Endothelial cell of umbilical vein (primary cell): ENCODE data around the gene MMP24. TPM values are rescaled to one million over a fixed set of nuclear protein-coding genes. Genes with fewer than 3 reads are reported as not detected.

Experiments
- BruUV-seq: library from RNA; stranded (reverse); fragments of 400-500 nt; replicated peaks from 2 replicates; lab custom pipeline; 2021; lab: Mats Ljungman, UMichigan
- CTCF ChIA-PET: fragments of 300-600, 350-600 bp; sonication (Branson Sonifier 250); formaldehyde crosslinking; loops from one replicate; lab custom pipeline; 2021; ENCODE audit warnings: antibody characterized with exemption, inconsistent platforms; lab: Charles Lee
- POLR2A ChIA-PET: fragments of 300-600, 350-600 bp; sonication (Branson Sonifier 250); formaldehyde crosslinking; loops from one replicate; lab custom pipeline; 2021; ENCODE audit warnings: antibody characterized with exemption, inconsistent platforms; lab: Charles Lee
- DNase-seq: peaks from one replicate; pipeline ENCODE4 v3.0.0-alpha.2; 2011; ENCODE audit warnings: low read depth, low spot score
- FAIRE-seq: peaks from 2 replicates; lab custom pipeline; 2011; peaks lifted over from hg19 to GRCh38; lab: Jason Lieb, UNC
- H2AFZ ChIP-seq: 2 replicates; pipeline ENCODE4 v1.6.0; 2012; ENCODE audit warnings: low read depth, low read length, control low read depth, inconsistent platforms
- H3K27ac ChIP-seq: 2 replicates; pipeline ENCODE4 v1.5.1; 2011; ENCODE audit warnings: low read depth, mild to moderate bottlenecking, control low read depth, low read length, moderate library complexity; ENCODE audit not compliant: insufficient read depth
- H3K27me3 ChIP-seq, 2 experiments: 2 replicates each; pipeline versions ENCODE4 v1.6.0 to v1.6.1; 2011; ENCODE audit warnings: low read length in 2 of 2, mixed read lengths in 1 of 2; ENCODE audit not compliant: control insufficient read depth in 2 of 2, insufficient read depth in 2 of 2
- H3K36me3 ChIP-seq, 2 experiments: 2 replicates in 1 of 2; 3 replicates in 1 of 2; pipeline ENCODE4 v1.5.1; 2011; ENCODE audit warnings: low read length in 2 of 2, mild to moderate bottlenecking in 1 of 2, moderate library complexity in 1 of 2; ENCODE audit not compliant: control insufficient read depth in 2 of 2, insufficient read depth in 2 of 2; ENCODE audit errors: extremely low read depth in 1 of 2
- H3K4me1 ChIP-seq: 3 replicates; pipeline ENCODE4 v1.5.1; 2011; ENCODE audit warnings: mild to moderate bottlenecking, low read length; ENCODE audit not compliant: control insufficient read depth, insufficient read depth; ENCODE audit errors: extremely low read depth
- H3K4me2 ChIP-seq: 2 replicates; pipeline ENCODE4 v1.6.1; 2011; ENCODE audit warnings: low read length, control low read depth, mixed read lengths; ENCODE audit not compliant: insufficient read depth
- H3K4me3 ChIP-seq, 3 experiments: fragments of 200-600 bp in 1 of 3; sonication (generic), shearing (Covaris generic) in 1 of 3; replicated peaks in 1 of 3; 2 replicates each; pipeline ENCODE4 v1.5.1; 2011 to 2016; ENCODE audit warnings: control low read depth in 3 of 3, low read length in 3 of 3, mild to moderate bottlenecking in 2 of 3, inconsistent platforms in 1 of 3, low read depth in 1 of 3, moderate library complexity in 1 of 3; ENCODE audit not compliant: insufficient read depth in 1 of 3
- H3K79me2 ChIP-seq: 2 replicates; pipeline ENCODE4 v1.6.0; 2012; ENCODE audit warnings: low read length, inconsistent platforms; ENCODE audit not compliant: control insufficient read depth, insufficient read depth
- H3K9ac ChIP-seq: replicated peaks from 2 replicates; pipeline ENCODE3; 2011; ENCODE audit warnings: low read length, control low read depth; ENCODE audit not compliant: insufficient read depth; ENCODE audit errors: extremely low read depth
- H3K9me1 ChIP-seq: replicated peaks from 3 replicates; pipeline ENCODE4 v1.6.0; 2011; ENCODE audit warnings: mild to moderate bottlenecking, low read length; ENCODE audit not compliant: control insufficient read depth, insufficient read depth; ENCODE audit errors: extremely low read depth
- H3K9me3 ChIP-seq: replicated peaks from 2 replicates; pipeline ENCODE4 v1.5.1; 2012; ENCODE audit warnings: low read length, inconsistent platforms; ENCODE audit not compliant: control insufficient read depth, insufficient read depth
- H4K20me1 ChIP-seq: replicated peaks from 2 replicates; pipeline ENCODE3; 2011; ENCODE audit warnings: mild to moderate bottlenecking, low read length; ENCODE audit not compliant: control insufficient read depth, insufficient read depth; ENCODE audit errors: extremely low read depth
- EZH2 ChIP-seq: IDR thresholded peaks from 2 replicates; pipeline ENCODE4 v1.6.1; 2012; ENCODE audit warnings: borderline replicate concordance, low read depth, mild to moderate bottlenecking, moderate library complexity, low read length, inconsistent platforms; ENCODE audit not compliant: severe bottlenecking
- FOS ChIP-seq: IDR thresholded peaks from 2 replicates; pipeline ENCODE4 v1.6.1; 2011; ENCODE audit warnings: mild to moderate bottlenecking, low read length, moderate library complexity, borderline replicate concordance; ENCODE audit not compliant: insufficient read depth
- GATA2 ChIP-seq: IDR thresholded peaks from 2 replicates; pipeline ENCODE4 v1.7.0; 2011; ENCODE audit warnings: low read depth, mild to moderate bottlenecking, moderate library complexity, mixed read lengths, low read length; ENCODE audit not compliant: insufficient read length, insufficient read depth
- JUN ChIP-seq: IDR thresholded peaks from 2 replicates; pipeline ENCODE4 v1.6.1; 2011; ENCODE audit warnings: borderline replicate concordance, low read depth; ENCODE audit not compliant: insufficient read length, insufficient read depth
- MYC ChIP-seq: IDR thresholded peaks from one replicate; pipeline ENCODE4 v1.6.1; 2011; ENCODE audit warnings: mild to moderate bottlenecking, low read depth, low read length
- POLR2AphosphoS5 ChIP-seq: IDR thresholded peaks from 2 replicates; pipeline ENCODE4 v1.6.1; 2012; ENCODE audit warnings: low read depth, mild to moderate bottlenecking, control low read depth, low read length, moderate library complexity; ENCODE audit not compliant: insufficient read depth
- dilution Hi-C: fragments of 300-500 bp; cut with MboI; formaldehyde crosslinking; loops from one replicate; pipeline ENCODE4 v1.15.0; 2019; ENCODE audit warnings: low sequenced_read_pairs; ENCODE audit not compliant: extremely low pct_ligation_motif_present
- intact Hi-C: fragments of 100-400 bp; cut with micrococcal nuclease; formaldehyde crosslinking; loops from one replicate; pipeline ENCODE4 v1.10.0; 2022
- polyA plus RNA-seq, 4 experiments: library from polyadenylated mRNA; depleted of rRNA in 3 of 4; stranded (reverse) in 3 of 4; unstranded in 1 of 4; fragments of >200 nt; gene quantifications; 2 replicates each; pipeline versions ENCODE4 v1.2.1 to v1.2.3, GENCODE V29; 2011 to 2012; ENCODE audit warnings: missing spikeins in 1 of 4
- total RNA-seq: library from RNA; stranded (reverse); gene quantifications from 2 replicates; pipeline ENCODE4 v1.2.3, GENCODE V29; 2021
- TF ChIP-seq, protein P1 (sequence below), 2 donors: IDR thresholded peaks; 1 replicate in 1 of 2; 2 replicates in 1 of 2; pipeline ENCODE4 v1.5.1; 2011; ENCODE audit warnings: low read length in 2 of 2, mild to moderate bottlenecking in 2 of 2, moderate library complexity in 2 of 2, control low read depth in 1 of 2, inconsistent platforms in 1 of 2, low read depth in 1 of 2; ENCODE audit not compliant: insufficient read depth in 1 of 2; ENCODE audit errors: extremely low read depth in 1 of 2
- TF ChIP-seq, protein P2 (sequence below): IDR thresholded peaks from 2 replicates; pipeline ENCODE4 v1.6.1; 2011; ENCODE audit not compliant: insufficient read depth, insufficient read length

Gene MMP24
- total and polyA plus RNA-seq, 2 donors (not counting 3 experiments of a cell fraction or from before 2014, with no cell fraction given) = 0.27 to 0.54 TPM

DNA sequence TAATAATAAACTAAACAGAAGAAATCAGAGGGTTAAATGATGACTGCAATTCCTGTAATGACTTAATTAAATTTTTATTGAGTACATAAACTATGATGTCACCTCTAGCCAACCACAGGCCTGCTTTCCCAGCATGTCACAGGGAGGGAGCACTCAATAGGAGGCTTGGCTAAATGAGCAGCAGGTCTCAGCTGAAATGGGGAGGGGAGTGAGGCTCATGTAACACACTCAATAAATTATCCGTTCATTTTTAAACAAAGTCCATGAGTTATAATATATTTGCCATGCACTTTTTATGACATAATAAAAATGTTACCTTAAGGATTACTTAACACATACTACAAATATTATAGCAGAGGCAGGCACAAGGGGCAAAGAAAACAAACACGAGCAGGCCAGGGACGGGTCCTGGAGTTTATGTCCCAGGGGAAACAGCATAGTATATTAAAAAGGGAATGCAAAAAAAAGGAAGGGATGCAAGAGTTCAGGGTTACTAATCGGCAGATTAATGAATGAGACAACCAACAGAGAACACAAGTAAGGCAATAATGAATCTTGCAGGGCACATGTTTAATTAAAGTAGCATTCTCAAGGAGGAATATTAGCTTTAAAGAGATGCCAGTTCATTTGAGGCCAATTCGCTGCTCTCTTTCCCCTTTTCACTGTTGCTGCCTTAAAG, 92.8 kb downstream of the MMP24 start:
- no peaks in the 10 kb centered on the region for H3K79me2 ChIP-seq
- ChIA-PET POLR2A (interaction anchor here (1.6 kb wide), 1 partner anchor 13 kb away, joined by 5 read pairs; no protein-coding TSS in a partner anchor), CTCF (interaction anchor here (1.5 to 6.7 kb wide), 3 partner anchors 8 to 14 kb away, joined by 6 to 83 read pairs (median 7); no protein-coding TSS in a partner anchor)
- H3K9me3 ChIP-seq = no peaks in the 10 kb centered on the region
- no peaks in the 10 kb centered on the region for H3K9me1 ChIP-seq
- H3K9ac ChIP-seq = no peak overlapping the region
- peaks cover 0 to under 1% of the 10 kb centered on the region in 2 experiments for H3K36me3 ChIP-seq
- no TSS peak for BruUV-seq
- H2AFZ ChIP-seq = no peak overlapping the region
- DNase-seq (peak; percentile 48), FAIRE-seq (peak; percentile 78)
- TF ChIP-seq POLR2AphosphoS5 (no peak), EZH2 (no peak), GATA2 (no peak)
- dilution Hi-C loops = no loop called here
- intact Hi-C loops = no loop called here
- H3K27ac ChIP-seq = peak overlapping the region; percentile 74
- H4K20me1 ChIP-seq = no peaks in the 10 kb centered on the region
- no peaks in the 10 kb centered on the region for H3K27me3 ChIP-seq
- peak overlapping the region; percentile 19 for H3K4me2 ChIP-seq
- no peak overlapping the region for H3K4me3 ChIP-seq
- peaks cover 43% of the 10 kb centered on the region for H3K4me1 ChIP-seq

DNA sequence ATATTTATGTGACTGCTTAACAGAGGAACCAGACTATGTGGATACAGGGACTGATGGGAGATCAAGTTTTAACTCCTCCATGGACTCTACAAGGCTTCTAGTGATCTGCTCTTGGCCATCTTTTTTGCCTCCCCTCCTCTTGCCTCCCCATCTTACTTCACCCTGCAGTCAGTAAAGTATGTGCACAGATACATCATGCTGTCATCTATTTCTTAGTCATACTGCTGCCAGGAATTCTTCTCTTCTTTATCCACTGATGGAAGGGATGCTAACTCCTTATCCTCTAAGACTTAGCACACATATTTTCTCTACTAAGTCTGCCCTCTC, 93.3 kb downstream of the MMP24 start:
- H4K20me1 ChIP-seq = no peaks in the 10 kb centered on the region
- peak overlapping the region; percentile 74 for H3K27ac ChIP-seq
- H2AFZ ChIP-seq = no peak overlapping the region
- no peaks in the 10 kb centered on the region for H3K9me1 ChIP-seq
- peaks cover 43% of the 10 kb centered on the region for H3K4me1 ChIP-seq
- POLR2A ChIA-PET = interaction anchor here (0.5 kb wide), 1 partner anchor 92 kb away, joined by 3 read pairs; no protein-coding TSS in a partner anchor
- H3K4me3 ChIP-seq = no peak overlapping the region
- DNase-seq = no peak
- CTCF ChIA-PET = interaction anchor here (1.7 to 6.7 kb wide), 2 partner anchors 10 to 14 kb away, joined by 10 to 83 read pairs; no protein-coding TSS in a partner anchor
- H3K4me2 ChIP-seq = no peak overlapping the region
- BruUV-seq = no TSS peak
- no peak for FAIRE-seq
- no peaks in the 10 kb centered on the region for H3K9me3 ChIP-seq
- dilution Hi-C loops (no loop called here), intact Hi-C loops (no loop called here)
- no peaks in the 10 kb centered on the region for H3K79me2 ChIP-seq
- H3K9ac ChIP-seq = no peak overlapping the region
- no peaks in the 10 kb centered on the region for H3K36me3 ChIP-seq
- TF ChIP-seq POLR2AphosphoS5 (no peak), FOS (no peak), GATA2 (no peak), MYC (no peak), JUN (no peak), EZH2 (no peak)
- TF ChIP-seq, protein P1, sequence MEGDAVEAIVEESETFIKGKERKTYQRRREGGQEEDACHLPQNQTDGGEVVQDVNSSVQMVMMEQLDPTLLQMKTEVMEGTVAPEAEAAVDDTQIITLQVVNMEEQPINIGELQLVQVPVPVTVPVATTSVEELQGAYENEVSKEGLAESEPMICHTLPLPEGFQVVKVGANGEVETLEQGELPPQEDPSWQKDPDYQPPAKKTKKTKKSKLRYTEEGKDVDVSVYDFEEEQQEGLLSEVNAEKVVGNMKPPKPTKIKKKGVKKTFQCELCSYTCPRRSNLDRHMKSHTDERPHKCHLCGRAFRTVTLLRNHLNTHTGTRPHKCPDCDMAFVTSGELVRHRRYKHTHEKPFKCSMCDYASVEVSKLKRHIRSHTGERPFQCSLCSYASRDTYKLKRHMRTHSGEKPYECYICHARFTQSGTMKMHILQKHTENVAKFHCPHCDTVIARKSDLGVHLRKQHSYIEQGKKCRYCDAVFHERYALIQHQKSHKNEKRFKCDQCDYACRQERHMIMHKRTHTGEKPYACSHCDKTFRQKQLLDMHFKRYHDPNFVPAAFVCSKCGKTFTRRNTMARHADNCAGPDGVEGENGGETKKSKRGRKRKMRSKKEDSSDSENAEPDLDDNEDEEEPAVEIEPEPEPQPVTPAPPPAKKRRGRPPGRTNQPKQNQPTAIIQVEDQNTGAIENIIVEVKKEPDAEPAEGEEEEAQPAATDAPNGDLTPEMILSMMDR (IDR thresholded peaks at IDR 0.05; ENCODE audit: extremely low read depth in 1 of 2, insufficient read depth in 1 of 2, low read depth in 1 of 2, low read length in 2 of 2) = no peak
- TF ChIP-seq, protein P2, sequence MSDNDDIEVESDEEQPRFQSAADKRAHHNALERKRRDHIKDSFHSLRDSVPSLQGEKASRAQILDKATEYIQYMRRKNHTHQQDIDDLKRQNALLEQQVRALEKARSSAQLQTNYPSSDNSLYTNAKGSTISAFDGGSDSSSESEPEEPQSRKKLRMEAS = no peak
- H3K27me3 ChIP-seq = no peaks in the 10 kb centered on the region
